ENCODE data around the gene TJAP1. TPM values are rescaled to one million over a fixed set of nuclear protein-coding genes. Genes with fewer than 3 reads are reported as not detected.

The TJAP1 gene
- polyA plus RNA-seq, 6 donors from 2014 or later, result 6.9 to 16.7 (median 9.2) TPM

- H3K27ac Mint-ChIP-seq, result no peak overlapping the region
- no peaks in the 10 kb centered on the region for H3K9me3 Mint-ChIP-seq
- H3K27me3 Mint-ChIP-seq, result no peaks in the 10 kb centered on the region
- H3K4me1 Mint-ChIP-seq, result peaks cover 0 to 9% (median 0%) of the 10 kb centered on the region in 3 donors
- ATAC-seq (ENCODE audit: low read depth in 2 of 2), result no peak
- no peak overlapping the region for H3K4me3 Mint-ChIP-seq
- peaks cover 0 to 21% of the 10 kb centered on the region in 2 donors for H3K36me3 Mint-ChIP-seq
- no peak for DNase-seq
Measured at GRCh38 chr6:43444036-43444435, 33.3 kb upstream of the TJAP1 start.

- Mint-ChIP-seq H3K9me3 (no peaks in the 10 kb centered on the region), H3K27ac (peak overlapping the region in 2 of 6 donors; percentile 56 to 62), H3K4me3 (peak overlapping the region in 1 of 8 donors; percentile 81), H3K4me1 (peaks cover 0 to 9% (median 0%) of the 10 kb centered on the region in 3 donors), H3K27me3 (no peaks in the 10 kb centered on the region), H3K36me3 (peaks cover 0 to 24% of the 10 kb centered on the region in 2 donors)
- ATAC-seq (ENCODE audit: low read depth in 2 of 2) (no peak), DNase-seq (no peak)
Measured at GRCh38 chr6:43444582-43444981, 32.8 kb upstream of the TJAP1 start.

GRCh38 chr6:43445576-43445975, 31.8 kb upstream of the TJAP1 start:
- Mint-ChIP-seq H3K36me3 (peaks cover 0 to 24% of the 10 kb centered on the region in 2 donors), H3K27ac (no peak overlapping the region), H3K27me3 (no peaks in the 10 kb centered on the region), H3K4me1 (peaks cover 0 to 9% (median 0%) of the 10 kb centered on the region in 3 donors), H3K4me3 (no peak overlapping the region), H3K9me3 (no peaks in the 10 kb centered on the region)
- no peak for DNase-seq
- ATAC-seq (ENCODE audit: low read depth in 2 of 2), result no peak

GRCh38 chr6:43447604-43448003, 29.8 kb upstream of the TJAP1 start:
- Mint-ChIP-seq H3K36me3 (peaks cover 0 to 24% of the 10 kb centered on the region in 2 donors), H3K4me3 (no peak overlapping the region), H3K27ac (peak overlapping the region in 1 of 6 donors; percentile 66), H3K27me3 (no peaks in the 10 kb centered on the region), H3K4me1 (peaks cover 0 to 9% (median 0%) of the 10 kb centered on the region in 3 donors), H3K9me3 (no peaks in the 10 kb centered on the region)
- ATAC-seq (ENCODE audit: low read depth in 2 of 2) (no peak), DNase-seq (no peak)

- ATAC-seq (ENCODE audit: low read depth in 2 of 2), result no peak
- no peaks in the 10 kb centered on the region for H3K9me3 Mint-ChIP-seq
- peaks cover 0 to 24% of the 10 kb centered on the region in 2 donors for H3K36me3 Mint-ChIP-seq
- H3K4me3 Mint-ChIP-seq, result no peak overlapping the region
- peak overlapping the region in 1 of 6 donors; percentile 53 for H3K27ac Mint-ChIP-seq
- H3K27me3 Mint-ChIP-seq, result no peaks in the 10 kb centered on the region
- DNase-seq, result no peak
- H3K4me1 Mint-ChIP-seq, result peaks cover 2 to 10% (median 2%) of the 10 kb centered on the region in 3 donors
Measured at GRCh38 chr6:43448916-43449315, 28.5 kb upstream of the TJAP1 start.

- DNase-seq, result no peak
- Mint-ChIP-seq H3K4me3 (no peak overlapping the region), H3K4me1 (peaks cover 10 to 21% (median 17%) of the 10 kb centered on the region in 3 donors), H3K27me3 (no peaks in the 10 kb centered on the region), H3K27ac (no peak overlapping the region), H3K36me3 (peaks cover 0 to 24% of the 10 kb centered on the region in 2 donors), H3K9me3 (no peaks in the 10 kb centered on the region)
- no peak for ATAC-seq (ENCODE audit: low read depth in 2 of 2)
Measured at GRCh38 chr6:43450699-43451131, 26.7 kb upstream of the TJAP1 start.

GRCh38 chr6:43451348-43451747, 26.0 kb upstream of the TJAP1 start:
- Mint-ChIP-seq H3K9me3 (no peaks in the 10 kb centered on the region), H3K4me3 (no peak overlapping the region), H3K4me1 (peaks cover 16 to 24% (median 23%) of the 10 kb centered on the region in 3 donors), H3K27me3 (no peaks in the 10 kb centered on the region), H3K27ac (peak overlapping the region in 1 of 6 donors; percentile 49), H3K36me3 (peaks cover 0 to 24% of the 10 kb centered on the region in 2 donors)
- no peak for DNase-seq
- no peak for ATAC-seq (ENCODE audit: low read depth in 2 of 2)

GRCh38 chr6:43451939-43452338, 25.4 kb upstream of the TJAP1 start:
- no peak for DNase-seq
- H3K27ac Mint-ChIP-seq, result no peak overlapping the region
- ATAC-seq (ENCODE audit: low read depth in 2 of 2), result no peak
- H3K36me3 Mint-ChIP-seq, result peaks cover 0 to 24% of the 10 kb centered on the region in 2 donors
- peak overlapping the region in 2 of 8 donors; percentile 29 to 59 for H3K4me3 Mint-ChIP-seq
- H3K9me3 Mint-ChIP-seq, result no peaks in the 10 kb centered on the region
- H3K27me3 Mint-ChIP-seq, result peaks cover 0 to 3% (median 0%) of the 10 kb centered on the region in 3 donors
- H3K4me1 Mint-ChIP-seq, result peaks cover 21 to 29% (median 24%) of the 10 kb centered on the region in 3 donors

GRCh38 chr6:43452896-43453295, 24.5 kb upstream of the TJAP1 start:
- no peak for DNase-seq
- H3K27ac Mint-ChIP-seq, result no peak overlapping the region

GRCh38 chr6:43453831-43454230, 23.5 kb upstream of the TJAP1 start:
- DNase-seq (no peak), ATAC-seq (ENCODE audit: low read depth in 2 of 2) (no peak)
- Mint-ChIP-seq H3K36me3 (peaks cover 0 to 5% of the 10 kb centered on the region in 2 donors), H3K27ac (peak overlapping the region; percentile 1 to 97 (median 50)), H3K9me3 (no peaks in the 10 kb centered on the region), H3K27me3 (peaks cover 0 to 5% (median 0%) of the 10 kb centered on the region in 3 donors), H3K4me3 (peak overlapping the region; percentile 67 to 91 (median 88)), H3K4me1 (peaks cover 20 to 30% (median 21%) of the 10 kb centered on the region in 3 donors)

More at GRCh38 chr6:43452896-43453295, 24.5 kb upstream of the TJAP1 start:
- no peak for ATAC-seq (ENCODE audit: low read depth in 2 of 2)
- Mint-ChIP-seq H3K36me3 (peaks cover 0 to 14% of the 10 kb centered on the region in 2 donors), H3K4me3 (peak overlapping the region in 4 of 8 donors; percentile 50 to 90 (median 62)), H3K4me1 (peaks cover 20 to 30% (median 21%) of the 10 kb centered on the region in 3 donors), H3K9me3 (no peaks in the 10 kb centered on the region), H3K27me3 (peaks cover 0 to 5% (median 0%) of the 10 kb centered on the region in 3 donors)

GRCh38 chr6:43454290-43454695, 23.1 kb upstream of the TJAP1 start:
- ATAC-seq (ENCODE audit: low read depth in 2 of 2) (peak; percentile 47 to 59), DNase-seq (peak; percentile 53)
- H3K4me3 Mint-ChIP-seq, result peak overlapping the region; percentile 67 to 91 (median 88)
- peak overlapping the region in 5 of 6 donors; percentile 1 to 97 (median 75) for H3K27ac Mint-ChIP-seq
- peaks cover 0 to 5% (median 0%) of the 10 kb centered on the region in 3 donors for H3K27me3 Mint-ChIP-seq
- peaks cover 0 to under 1% of the 10 kb centered on the region in 2 donors for H3K36me3 Mint-ChIP-seq
- H3K9me3 Mint-ChIP-seq, result no peaks in the 10 kb centered on the region
- peaks cover 20 to 30% (median 21%) of the 10 kb centered on the region in 3 donors for H3K4me1 Mint-ChIP-seq

GRCh38 chr6:43454696-43455530, 22.5 kb upstream of the TJAP1 start:
- Mint-ChIP-seq H3K4me1 (peaks cover 20 to 30% (median 21%) of the 10 kb centered on the region in 3 donors), H3K36me3 (no peaks in the 10 kb centered on the region), H3K4me3 (peak overlapping the region; percentile 81 to 91 (median 88)), H3K27ac (peak overlapping the region in 4 of 6 donors; percentile 60 to 97 (median 66)), H3K27me3 (peaks cover 0 to 5% (median 4%) of the 10 kb centered on the region in 3 donors), H3K9me3 (no peaks in the 10 kb centered on the region)
- ATAC-seq (ENCODE audit: low read depth in 2 of 2), result peak; percentile 60 to 66
- peak; percentile 24 for DNase-seq

- Mint-ChIP-seq H3K4me1 (peaks cover 20 to 30% (median 21%) of the 10 kb centered on the region in 3 donors), H3K27ac (peak within 1 kb of the TSS; percentile 60 to 97 (median 86)), H3K36me3 (no peaks in the 10 kb centered on the region), H3K27me3 (peaks cover 0 to 9% (median 5%) of the 10 kb centered on the region in 3 donors), H3K9me3 (no peaks in the 10 kb centered on the region), H3K4me3 (peak within 1 kb of the TSS; percentile 81 to 93 (median 90))
- ATAC-seq (ENCODE audit: low read depth in 2 of 2) (peak; percentile 50 to 61), DNase-seq (peak; percentile 38)
Measured at GRCh38 chr6:43455531-43456428, 21.6 kb upstream of the TJAP1 start, which contains the start of gene DLK2. TSS of gene DLK2 (minus strand) at chr6:43455548. CDS start at chr6:43454825, 723 bp downstream.
